Kidney (tissue), 14 donors: Measurements from ENCODE around the gene SPRR1A. TPM values are rescaled to one million over a fixed set of nuclear protein-coding genes. Genes with fewer than 3 reads are reported as not detected.

Source experiments
- DNase-seq, 5 donors: peaks; one replicate each; pipeline ENCODE4 v3.0.0-alpha.2; 2013 to 2020
- FAIRE-seq: peaks from 2 replicates; lab custom pipeline; 2012; peaks lifted over from hg19 to GRCh38; lab: Jason Lieb, UNC
- H3K27ac ChIP-seq, 2 donors: one replicate each; pipeline ENCODE4 v1.7.0; 2013; ENCODE audit warnings: low read depth in 2 of 2, low read length in 2 of 2, inconsistent platforms in 1 of 2
- H3K27me3 ChIP-seq: one replicate; pipeline ENCODE4 v1.7.1; 2013; ENCODE audit warnings: low read length, inconsistent platforms; ENCODE audit not compliant: control insufficient read depth, insufficient read depth
- H3K36me3 ChIP-seq, 3 donors: one replicate each; pipeline versions ENCODE4 v1.7.0 to v1.7.1; 2013; ENCODE audit warnings: low read length in 3 of 3, control low read depth in 1 of 3, inconsistent platforms in 1 of 3; ENCODE audit not compliant: insufficient read depth in 3 of 3, control insufficient read depth in 2 of 3
- H3K4me1 ChIP-seq, 3 donors: one replicate each; pipeline versions ENCODE4 v1.7.0 to v1.7.1; 2013; ENCODE audit warnings: low read length in 3 of 3, inconsistent platforms in 1 of 3, low read depth in 1 of 3; ENCODE audit not compliant: control insufficient read depth in 2 of 3, insufficient read depth in 2 of 3
- H3K4me3 ChIP-seq, 3 donors: one replicate each; pipeline versions ENCODE4 v1.7.0 to v1.8.1; 2013; ENCODE audit warnings: low read length in 3 of 3, control low read depth in 1 of 3, inconsistent platforms in 1 of 3
- H3K9ac ChIP-seq, 3 donors: one replicate each; pipeline versions ENCODE4 v1.7.0 to v1.7.1; 2013; ENCODE audit warnings: low read length in 3 of 3, control low read depth in 1 of 3, inconsistent platforms in 1 of 3
- H3K9me3 ChIP-seq, 3 donors: one replicate each; pipeline versions ENCODE4 v1.7.0 to v1.7.1; 2013; ENCODE audit warnings: low read length in 3 of 3, control low read depth in 1 of 3, inconsistent platforms in 1 of 3; ENCODE audit not compliant: control insufficient read depth in 2 of 3, insufficient read depth in 1 of 3
- intact Hi-C: fragments of 100-400 bp; cut with DNase I; formaldehyde crosslinking; loops from one replicate; pipeline ENCODE4 v1.11.1; 2022
- polyA plus RNA-seq: library from polyadenylated mRNA; stranded (reverse); fragments of 350-450 nt; fragmentation: Illumina TruSeq; extraction: RNeasy Lipid Tissue Mini Kit (QIAGEN cat#74804); gene quantifications from one replicate; pipeline ENCODE4 v1.2.3, GENCODE V29; 2014; ENCODE audit warnings: low read depth, low replicate concordance; ENCODE audit not compliant: insufficient read depth
- total RNA-seq: library from RNA; stranded (reverse); fragmentation: NEBNext Ultra II Directional; extraction: Animal tissue kit (Norgen Biotek cat#: 25700); gene quantifications from one replicate; pipeline ENCODE4 v1.2.1, GENCODE V29; 2021
- TF ChIP-seq, protein P1 (sequence below): IDR thresholded peaks from 3 replicates; pipeline ENCODE4 v1.5.1; 2012; ENCODE audit warnings: mild to moderate bottlenecking, moderate library complexity, borderline replicate concordance; ENCODE audit not compliant: insufficient read depth; ENCODE audit errors: extremely low read depth
- donor health status: control.
- donor health status: control.
- donor health status: control.
- donor health status: control.
- donor health status: control.
- donor health status: DM: yes; HTN: yes; CAD: no.
- donor health status: Normal renal cell carcinoma (clear cell type).

The SPRR1A gene
- total and polyA plus RNA-seq, 2 donors from 2014 or later = not detected

DNA sequence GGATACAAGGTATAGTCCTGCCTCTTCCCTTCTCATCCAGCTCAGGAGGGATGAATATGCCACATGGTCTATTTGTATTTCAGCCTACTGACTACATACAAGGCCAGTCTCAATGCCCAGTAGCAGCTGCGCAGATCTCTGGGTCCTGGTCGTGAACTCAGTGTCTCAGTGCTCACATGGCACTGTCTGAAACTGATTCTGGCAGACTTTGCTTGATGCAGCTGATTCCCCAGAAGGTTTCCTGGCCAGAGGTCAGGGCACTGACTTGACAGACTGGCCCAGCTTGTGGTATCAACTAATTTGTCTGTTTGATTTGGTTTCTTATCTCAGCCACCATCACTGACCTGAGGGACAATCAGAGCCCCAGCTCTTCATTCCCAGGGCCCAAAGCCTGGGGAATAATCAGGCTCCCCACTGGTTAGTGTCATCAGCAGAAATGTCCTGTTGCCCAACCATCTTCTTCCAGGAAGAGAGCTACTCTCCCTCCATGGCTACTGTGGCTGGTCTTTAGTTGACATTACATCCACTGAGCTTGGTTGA is 20.9 kb upstream of the SPRR1A start:
- Histone ChIP-seq H3K4me3 (no peak overlapping the region), H3K4me1 (no peaks in the 10 kb centered on the region), H3K27ac (no peak overlapping the region), H3K9me3 (no peaks in the 10 kb centered on the region), H3K9ac (no peak overlapping the region), H3K36me3 (no peaks in the 10 kb centered on the region), H3K27me3 (no peaks in the 10 kb centered on the region)
- TF ChIP-seq, protein P1, sequence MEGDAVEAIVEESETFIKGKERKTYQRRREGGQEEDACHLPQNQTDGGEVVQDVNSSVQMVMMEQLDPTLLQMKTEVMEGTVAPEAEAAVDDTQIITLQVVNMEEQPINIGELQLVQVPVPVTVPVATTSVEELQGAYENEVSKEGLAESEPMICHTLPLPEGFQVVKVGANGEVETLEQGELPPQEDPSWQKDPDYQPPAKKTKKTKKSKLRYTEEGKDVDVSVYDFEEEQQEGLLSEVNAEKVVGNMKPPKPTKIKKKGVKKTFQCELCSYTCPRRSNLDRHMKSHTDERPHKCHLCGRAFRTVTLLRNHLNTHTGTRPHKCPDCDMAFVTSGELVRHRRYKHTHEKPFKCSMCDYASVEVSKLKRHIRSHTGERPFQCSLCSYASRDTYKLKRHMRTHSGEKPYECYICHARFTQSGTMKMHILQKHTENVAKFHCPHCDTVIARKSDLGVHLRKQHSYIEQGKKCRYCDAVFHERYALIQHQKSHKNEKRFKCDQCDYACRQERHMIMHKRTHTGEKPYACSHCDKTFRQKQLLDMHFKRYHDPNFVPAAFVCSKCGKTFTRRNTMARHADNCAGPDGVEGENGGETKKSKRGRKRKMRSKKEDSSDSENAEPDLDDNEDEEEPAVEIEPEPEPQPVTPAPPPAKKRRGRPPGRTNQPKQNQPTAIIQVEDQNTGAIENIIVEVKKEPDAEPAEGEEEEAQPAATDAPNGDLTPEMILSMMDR = no peak
- FAIRE-seq = no peak
- DNase-seq = no peak
- intact Hi-C loops = no loop called here

DNA sequence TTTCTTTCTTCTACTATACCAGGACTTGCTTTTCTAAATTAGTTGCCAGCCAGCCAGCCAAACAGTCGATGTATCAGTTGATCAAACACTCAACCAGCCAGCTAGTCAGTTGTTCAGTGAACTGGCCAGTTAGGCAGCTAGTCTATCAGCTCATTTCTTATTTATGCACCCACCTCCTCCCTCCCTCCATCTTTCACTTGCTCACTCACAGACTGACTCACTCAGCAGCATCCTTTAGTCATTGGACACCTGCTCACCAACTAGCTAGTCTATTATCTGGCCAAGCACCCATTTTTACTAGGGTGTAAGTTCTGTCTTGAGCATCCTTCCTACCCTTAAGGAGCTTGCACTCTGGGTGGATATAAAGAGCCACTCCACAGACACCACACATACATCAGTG is 19.3 kb upstream of the SPRR1A start:
- intact Hi-C loops = no loop called here
- Histone ChIP-seq H3K9ac (no peak overlapping the region), H3K4me3 (no peak overlapping the region), H3K27me3 (no peaks in the 10 kb centered on the region), H3K4me1 (no peaks in the 10 kb centered on the region), H3K36me3 (no peaks in the 10 kb centered on the region), H3K27ac (no peak overlapping the region), H3K9me3 (no peaks in the 10 kb centered on the region)
- FAIRE-seq = no peak
- TF ChIP-seq, protein P1 = no peak
- DNase-seq = no peak

DNA sequence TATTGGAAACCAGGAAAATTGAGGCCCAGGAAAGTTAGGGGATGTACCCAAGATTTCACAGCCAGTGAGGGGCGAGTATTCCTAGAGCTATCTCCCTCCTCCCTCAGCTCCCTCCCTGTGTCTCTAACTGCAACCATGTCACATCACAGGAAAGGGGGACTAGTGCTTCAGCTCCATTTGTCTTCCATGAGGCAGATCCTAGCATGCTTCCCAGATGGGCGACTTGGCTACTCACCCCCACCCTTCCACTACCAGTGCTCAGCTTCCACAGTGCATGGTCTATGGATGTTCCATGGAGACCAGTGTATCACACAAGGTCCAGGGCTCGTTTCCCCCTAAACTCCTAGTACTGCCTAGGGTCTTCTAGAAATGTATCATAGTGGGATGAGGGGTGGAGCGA is 18.0 kb upstream of the SPRR1A start:
- no peak overlapping the region for H3K9ac ChIP-seq
- no peaks in the 10 kb centered on the region for H3K4me1 ChIP-seq
- no peak overlapping the region for H3K27ac ChIP-seq
- no peak overlapping the region for H3K4me3 ChIP-seq
- H3K36me3 ChIP-seq = no peaks in the 10 kb centered on the region
- no peaks in the 10 kb centered on the region for H3K27me3 ChIP-seq
- no peak for FAIRE-seq
- TF ChIP-seq, protein P1 = no peak
- DNase-seq = no peak
- intact Hi-C loops = no loop called here
- no peaks in the 10 kb centered on the region for H3K9me3 ChIP-seq

DNA sequence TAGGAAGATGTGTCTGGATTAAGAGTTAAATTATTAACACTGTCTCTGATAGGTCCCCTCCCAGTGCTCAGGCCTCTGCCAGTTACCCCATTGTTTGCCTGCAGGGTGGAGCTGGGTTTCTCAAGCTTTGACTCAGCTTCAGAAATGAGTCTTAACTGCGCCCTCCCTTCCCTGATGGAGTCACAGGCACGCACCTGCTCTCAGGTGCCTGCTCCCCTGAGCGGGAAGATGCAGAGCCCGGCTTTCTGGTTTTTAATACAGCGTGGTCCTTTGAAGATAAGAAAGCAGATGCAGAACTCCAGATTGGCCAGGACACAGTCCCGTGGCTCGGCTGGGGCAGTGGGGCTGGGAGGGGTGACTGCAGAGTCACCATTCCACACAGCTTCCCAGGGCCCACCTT is 16.7 kb upstream of the SPRR1A start:
- TF ChIP-seq, protein P1 = no peak
- H3K27me3 ChIP-seq = no peaks in the 10 kb centered on the region
- intact Hi-C loops = no loop called here
- H3K4me3 ChIP-seq = no peak overlapping the region
- no peak overlapping the region for H3K27ac ChIP-seq
- no peak overlapping the region for H3K9ac ChIP-seq
- no peaks in the 10 kb centered on the region for H3K36me3 ChIP-seq
- DNase-seq = no peak
- FAIRE-seq = no peak
- H3K4me1 ChIP-seq = no peaks in the 10 kb centered on the region
- H3K9me3 ChIP-seq = no peaks in the 10 kb centered on the region
